Amniotic epithelial cell (primary cell): ENCODE measurements around the gene ITPRID1.
"Not testable (repeated sequence)": the region's sequence is repeated elsewhere in the genome, so short reads cannot be mapped to it uniquely, and the experiment has no call there.

Experiments used
- DNase-seq: peaks from one replicate; pipeline ENCODE4 v3.0.0-alpha.2; 2010; ENCODE audit warnings: low read depth

The ITPRID1 gene

GRCh38 chr7:31513790-31514189 lies at the start of gene ITPRID1:
ITPRID1 (plus strand) TSS chr7:31514090; CDS start chr7:31553025, 38,935 bp downstream.
- no peak for DNase-seq

- no peak for DNase-seq
Observed at GRCh38 chr7:31464601-31465000, 49.3 kb upstream of the ITPRID1 start.

GRCh38 chr7:31465285-31465684 lies 48.6 kb upstream of the ITPRID1 start:
- DNase-seq = no peak

DNA sequence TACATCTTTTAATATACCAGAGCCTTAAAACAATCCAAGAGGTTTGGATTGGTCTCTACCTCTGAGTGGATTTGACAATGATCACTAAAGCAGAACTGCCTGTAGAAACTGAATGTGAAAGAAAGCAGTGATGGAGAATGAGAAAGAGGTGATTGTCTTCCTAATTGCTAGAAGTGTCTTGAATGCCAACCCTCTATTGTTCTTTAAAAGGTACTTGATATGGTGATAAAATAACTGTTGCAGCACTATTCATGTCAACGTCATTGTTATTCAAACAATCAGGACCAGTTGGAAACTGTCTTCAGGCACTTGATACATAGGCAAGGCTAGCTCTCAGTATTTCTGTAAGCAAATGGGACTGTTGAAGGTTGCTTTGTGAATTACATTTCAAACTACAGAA lies 47.9 kb upstream of the ITPRID1 start:
- DNase-seq = no peak

GRCh38 chr7:31470883-31471282 lies 43.0 kb upstream of the ITPRID1 start:
- DNase-seq = not testable (repeated sequence)

- no peak for DNase-seq
Observed at GRCh38 chr7:31475368-31475767, 38.5 kb upstream of the ITPRID1 start.

DNA sequence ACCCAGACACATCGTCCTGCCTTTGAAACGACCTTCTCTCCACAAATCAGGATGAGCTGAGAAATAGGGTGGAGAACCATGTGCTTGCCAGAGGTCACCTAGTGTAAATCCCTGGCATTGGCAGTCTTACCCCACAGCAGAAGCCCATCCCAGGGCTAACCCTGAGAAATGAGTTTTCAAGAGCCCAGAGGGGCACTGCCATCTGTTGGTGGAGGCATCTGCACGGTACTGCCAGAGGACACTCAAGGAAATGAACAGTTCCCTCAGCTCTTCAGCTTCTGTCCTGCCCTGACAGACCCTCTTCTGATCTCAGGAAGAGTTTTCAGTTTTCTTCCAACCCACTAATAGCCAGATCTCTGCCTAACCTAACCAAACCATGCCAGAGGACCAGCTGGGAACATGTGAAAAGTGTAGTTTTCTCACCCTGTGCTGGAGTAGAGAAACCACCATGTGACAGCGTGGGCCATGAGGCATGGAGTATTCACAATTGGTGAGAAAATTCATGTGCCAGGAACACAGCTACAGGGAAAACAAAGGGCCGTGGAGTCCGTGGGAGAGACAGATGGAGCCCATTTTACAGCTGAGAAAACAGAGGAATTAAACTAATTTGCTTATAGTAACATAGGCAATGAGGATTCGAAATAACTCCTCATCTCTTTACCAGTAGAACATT lies 37.7 kb upstream of the ITPRID1 start:
- DNase-seq = no peak

- DNase-seq = no peak
Observed at GRCh38 chr7:31476941-31477677, 36.8 kb upstream of the ITPRID1 start.

DNA sequence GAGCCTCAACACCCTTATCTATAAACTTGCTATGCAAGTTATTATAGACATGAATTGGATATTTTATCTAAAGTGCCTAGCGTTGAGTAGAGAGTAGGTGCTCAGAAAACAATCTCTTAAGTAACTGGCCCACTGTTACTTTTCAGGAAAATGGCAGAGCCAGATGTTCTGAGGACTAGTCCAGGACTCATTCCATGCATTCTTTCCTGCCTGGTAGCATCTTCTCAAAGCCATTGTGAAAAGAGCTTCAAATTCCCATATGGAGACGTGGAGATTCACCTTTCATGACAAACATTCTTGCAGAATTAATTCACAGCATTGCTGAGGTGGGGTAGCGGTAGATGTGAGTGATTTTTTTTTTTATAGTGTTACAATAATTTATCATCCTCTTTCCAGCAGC lies 35.9 kb upstream of the ITPRID1 start:
- no peak for DNase-seq

- DNase-seq = no peak
Observed at GRCh38 chr7:31478721-31479120, 35.2 kb upstream of the ITPRID1 start.

DNA sequence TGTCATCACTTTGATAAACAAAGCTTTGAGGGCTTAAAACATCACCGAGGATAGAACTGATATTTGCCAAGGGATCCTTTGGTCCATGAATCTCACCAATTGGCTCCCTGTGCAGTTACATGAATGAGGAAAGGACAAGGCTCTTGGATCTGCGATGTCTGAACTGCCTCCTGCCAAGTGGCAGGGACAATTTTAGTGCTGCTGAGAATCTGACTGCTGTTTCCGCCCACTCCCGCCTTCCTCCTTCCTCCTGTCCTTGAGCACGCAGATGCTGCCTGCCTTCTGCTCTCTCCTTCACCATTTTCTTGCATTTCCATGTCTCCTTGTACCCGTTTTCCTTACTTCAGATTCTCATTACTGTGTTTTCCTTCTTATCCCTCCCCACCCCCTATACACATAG lies 26.8 kb upstream of the ITPRID1 start:
- no peak for DNase-seq

DNA sequence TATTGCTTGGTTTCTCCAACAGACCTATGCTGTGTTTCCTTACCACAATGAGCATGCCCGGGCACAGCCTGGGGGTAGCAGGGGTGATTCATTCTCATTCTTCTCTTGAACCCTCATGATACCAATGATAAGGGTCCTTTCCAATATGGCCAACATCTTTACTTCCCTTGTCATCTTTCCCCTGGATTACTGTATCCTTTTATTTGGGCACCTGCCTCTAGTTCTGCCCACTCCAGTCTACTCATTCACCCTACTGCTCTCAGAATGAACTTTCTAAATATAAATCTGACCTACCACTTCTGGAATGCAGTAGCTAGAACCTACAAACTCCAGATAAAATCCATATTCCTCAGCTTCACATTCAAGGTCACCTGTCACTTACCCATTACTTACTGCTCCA lies 26.4 kb upstream of the ITPRID1 start:
- no peak for DNase-seq

DNA sequence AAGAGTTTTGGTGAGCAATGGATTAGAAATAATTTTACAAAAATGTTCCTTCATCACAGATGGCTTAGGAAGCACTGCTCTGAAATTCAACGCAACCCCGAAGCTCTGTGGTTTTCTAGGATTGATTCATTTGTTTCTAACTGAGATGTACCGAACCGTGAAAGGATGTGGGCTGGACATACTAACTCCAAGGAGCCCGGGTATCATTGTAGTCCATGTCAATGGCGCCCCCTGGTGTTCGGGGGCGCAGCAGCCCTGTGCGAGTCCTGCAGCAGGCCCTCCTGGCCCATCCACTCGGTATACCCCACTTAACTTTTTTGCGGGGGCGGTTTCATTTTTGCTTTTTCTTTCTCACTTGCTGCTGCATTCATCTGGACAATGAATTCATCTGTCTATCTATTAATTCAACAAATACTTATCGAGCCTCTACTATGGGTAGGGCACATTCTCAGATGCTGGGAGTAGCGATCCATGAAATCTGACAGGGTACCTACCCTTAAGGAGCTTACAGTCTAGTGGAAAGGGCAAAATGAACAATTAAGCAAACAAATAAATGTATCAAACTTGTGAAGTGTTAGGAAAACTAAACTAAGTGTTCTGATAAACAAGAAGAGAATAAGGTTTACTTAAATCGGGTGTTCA lies 25.2 kb upstream of the ITPRID1 start:
- DNase-seq = no peak

DNA sequence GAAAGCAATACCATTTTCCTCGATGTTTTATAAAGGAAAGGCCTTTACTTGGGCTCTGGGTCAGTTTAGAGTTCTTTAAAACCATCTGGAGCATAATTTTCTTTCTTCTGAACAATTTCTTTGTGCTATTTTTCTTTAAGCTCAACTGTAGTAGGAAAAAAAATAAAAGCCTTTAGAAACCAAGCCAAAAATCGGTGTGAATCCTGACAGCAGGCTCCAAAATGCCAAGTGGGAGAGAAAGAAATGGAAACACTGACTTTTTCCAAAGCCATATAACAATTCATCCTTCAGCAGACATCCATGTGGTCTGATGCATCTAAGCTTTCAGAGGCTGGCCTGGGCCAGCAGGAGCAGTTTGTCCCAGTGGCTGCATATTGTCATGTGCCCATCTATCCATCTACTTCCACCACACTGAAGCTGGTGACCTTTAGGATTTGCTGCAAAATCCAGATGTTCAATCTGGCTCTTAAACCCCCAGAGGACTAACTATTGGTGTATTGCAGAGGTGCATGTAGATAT lies 23.0 kb upstream of the ITPRID1 start:
- no peak for DNase-seq

GRCh38 chr7:31492086-31492485 lies 21.8 kb upstream of the ITPRID1 start:
- no peak for DNase-seq

DNA sequence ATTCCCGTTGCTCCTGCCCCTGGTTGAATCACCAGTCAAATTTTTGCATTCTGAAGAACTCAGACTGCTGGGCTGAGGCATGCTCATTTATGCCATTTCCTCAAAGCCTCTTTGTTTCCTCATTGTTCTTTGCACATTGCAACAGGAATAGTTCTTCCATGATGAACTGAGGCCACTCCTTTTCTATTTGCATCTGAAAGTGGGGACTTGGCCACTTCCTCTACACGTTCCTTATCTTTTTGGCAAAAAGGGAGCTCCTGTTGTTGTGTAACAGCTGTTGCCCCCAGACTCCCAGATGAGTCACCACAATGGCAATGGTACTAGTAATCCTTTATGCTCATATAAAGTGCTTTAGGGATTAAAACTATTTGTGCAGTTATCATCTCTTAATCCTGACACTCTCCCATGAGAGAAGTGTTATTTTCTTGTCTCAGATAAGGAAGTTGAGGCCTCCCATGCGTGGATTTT lies 20.1 kb upstream of the ITPRID1 start:
- DNase-seq = no peak

GRCh38 chr7:31494421-31494820 lies 19.5 kb upstream of the ITPRID1 start:
- DNase-seq = no peak

GRCh38 chr7:31495653-31496052 lies 18.2 kb upstream of the ITPRID1 start:
- no peak for DNase-seq

DNA sequence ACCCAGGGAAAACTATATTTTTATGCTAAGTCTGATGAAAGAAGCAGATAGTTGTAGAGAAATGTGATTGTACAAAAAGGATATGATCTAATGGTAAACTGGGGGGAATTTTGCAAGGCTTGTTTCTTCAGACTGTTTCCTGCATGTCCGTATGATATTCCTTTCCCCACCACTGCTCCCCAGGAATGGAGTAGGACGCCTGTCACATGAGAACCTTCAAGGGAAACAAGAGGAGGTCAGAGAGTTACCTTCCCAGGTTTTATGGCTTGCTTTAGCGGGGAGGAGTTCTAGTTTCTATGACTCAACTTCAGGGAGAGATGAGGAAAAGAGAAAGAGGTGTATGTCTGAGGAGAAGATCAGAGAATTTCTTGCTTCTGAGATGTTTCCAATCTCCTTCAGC lies 16.4 kb upstream of the ITPRID1 start:
- no peak for DNase-seq

- no peak for DNase-seq
Observed at GRCh38 chr7:31500656-31501055, 13.2 kb upstream of the ITPRID1 start.

DNA sequence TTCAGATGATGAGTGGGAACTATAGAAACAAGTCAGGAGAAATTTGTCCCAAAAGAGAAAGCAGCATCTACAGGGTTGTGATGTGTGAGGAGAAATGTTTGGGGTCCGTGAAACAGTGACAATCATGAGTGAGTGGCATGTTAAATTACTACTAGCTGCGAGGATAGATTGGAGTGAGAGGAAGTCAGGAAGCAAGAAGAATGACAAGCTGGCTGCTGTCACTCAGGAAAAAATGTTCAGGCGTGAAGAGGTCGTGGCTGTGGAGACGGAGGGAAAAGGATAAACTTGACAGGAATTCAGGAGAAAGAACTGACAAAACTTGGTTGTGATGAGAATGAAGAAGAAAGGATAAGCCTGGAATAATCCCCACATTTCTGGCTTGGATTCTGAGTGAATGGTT lies 5.1 kb upstream of the ITPRID1 start:
- DNase-seq = no peak

DNA sequence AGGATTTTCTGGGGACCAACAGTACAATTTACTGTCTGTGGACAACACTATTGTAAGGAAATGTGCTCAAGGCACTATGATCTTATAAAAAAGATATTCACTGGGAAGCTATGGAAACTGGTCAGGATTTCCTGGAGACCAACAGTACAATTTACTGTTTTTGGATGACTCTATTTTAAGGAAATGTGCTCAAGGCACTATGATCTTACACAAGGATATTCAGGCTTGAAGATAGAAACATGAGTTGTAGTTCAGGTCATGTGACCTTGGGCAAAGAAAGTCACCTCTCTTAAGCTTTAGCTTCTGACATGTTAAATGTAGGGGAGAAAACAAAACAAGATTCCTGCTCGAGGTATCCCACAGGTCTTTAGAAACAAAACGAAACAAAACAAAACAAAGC lies 1.7 kb upstream of the ITPRID1 start:
- DNase-seq = no peak
